Skeletal muscle tissue (tissue), 4 donors: ENCODE data around the gene VKORC1. TPM values are rescaled to one million over a fixed set of nuclear protein-coding genes. Genes with fewer than 3 reads are reported as not detected.

Source experiments
- H3K27ac ChIP-seq: one replicate; pipeline ENCODE4 v1.7.0; 2013; ENCODE audit warnings: mild to moderate bottlenecking, low read depth, low read length, inconsistent platforms
- H3K27me3 ChIP-seq, 3 donors: one replicate each; pipeline ENCODE4 v1.7.0; 2013; ENCODE audit warnings: low read length in 3 of 3; ENCODE audit not compliant: control insufficient read depth in 3 of 3, insufficient read depth in 3 of 3
- H3K36me3 ChIP-seq, 3 donors: one replicate each; pipeline ENCODE4 v1.7.0; 2013; ENCODE audit warnings: low read length in 3 of 3; ENCODE audit not compliant: control insufficient read depth in 3 of 3, insufficient read depth in 3 of 3
- H3K4me1 ChIP-seq, 3 donors: one replicate each; pipeline ENCODE4 v1.7.0; 2013; ENCODE audit warnings: low read length in 3 of 3, mild to moderate bottlenecking in 3 of 3; ENCODE audit not compliant: control insufficient read depth in 3 of 3, insufficient read depth in 3 of 3
- H3K4me3 ChIP-seq, 3 donors: one replicate each; pipeline ENCODE4 v1.7.0; 2013; ENCODE audit warnings: low read length in 3 of 3
- H3K9ac ChIP-seq, 3 donors: one replicate each; pipeline ENCODE4 v1.7.0; 2013; ENCODE audit warnings: low read length in 3 of 3, mild to moderate bottlenecking in 3 of 3, moderate library complexity in 2 of 3, low read depth in 1 of 3
- H3K9me3 ChIP-seq, 3 donors: one replicate each; pipeline ENCODE4 v1.7.0; 2013; ENCODE audit warnings: low read length in 3 of 3; ENCODE audit not compliant: control insufficient read depth in 3 of 3
- total RNA-seq: library from RNA; depleted of rRNA; stranded (reverse); fragments of >200 nt; gene quantifications from one replicate; pipeline ENCODE4 v1.2.3, GENCODE V29; 2014
- donor health status: Osteomylitis.

Gene VKORC1
- total RNA-seq, 1 donor from 2014 or later: 34.4 TPM

DNA sequence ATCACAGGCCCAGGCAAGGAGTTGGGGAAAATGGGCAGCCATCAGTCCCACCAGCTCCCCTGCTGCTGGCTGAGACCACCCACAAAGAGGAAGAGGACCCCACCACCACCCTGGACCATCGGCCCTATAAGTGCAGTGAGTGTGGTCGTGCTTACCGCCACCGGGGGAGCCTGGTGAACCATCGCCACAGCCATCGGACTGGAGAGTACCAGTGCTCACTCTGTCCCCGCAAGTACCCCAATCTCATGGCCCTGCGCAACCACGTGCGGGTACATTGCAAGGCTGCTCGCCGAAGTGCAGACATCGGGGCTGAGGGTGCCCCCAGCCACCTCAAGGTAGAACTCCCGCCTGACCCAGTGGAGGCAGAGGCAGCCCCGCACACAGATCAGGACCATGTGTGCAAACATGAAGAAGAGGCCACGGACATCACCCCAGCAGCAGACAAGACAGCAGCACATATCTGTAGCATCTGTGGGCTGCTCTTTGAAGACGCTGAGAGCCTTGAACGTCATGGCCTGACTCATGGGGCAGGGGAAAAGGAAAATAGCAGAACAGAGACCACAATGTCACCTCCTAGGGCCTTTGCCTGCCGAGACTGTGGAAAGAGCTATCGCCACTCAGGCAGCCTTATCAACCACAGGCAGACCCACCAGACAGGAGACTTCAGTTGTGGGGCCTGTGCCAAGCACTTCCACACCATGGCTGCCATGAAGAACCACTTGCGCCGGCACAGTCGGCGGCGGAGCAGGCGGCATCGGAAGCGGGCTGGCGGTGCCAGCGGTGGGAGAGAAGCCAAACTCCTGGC is 16.8 kb downstream of the VKORC1 start:
- no peak overlapping the region for H3K4me3 ChIP-seq
- H3K9me3 ChIP-seq: no peaks in the 10 kb centered on the region
- H3K27me3 ChIP-seq: no peaks in the 10 kb centered on the region
- H3K9ac ChIP-seq: no peak overlapping the region
- no peak overlapping the region for H3K27ac ChIP-seq
- H3K36me3 ChIP-seq: peaks cover 57 to 58% (median 57%) of the 10 kb centered on the region in 3 donors
- H3K4me1 ChIP-seq: peaks cover 15 to 22% (median 20%) of the 10 kb centered on the region in 3 donors

- Histone ChIP-seq H3K9me3 (no peaks in the 10 kb centered on the region), H3K9ac (peak overlapping the region in 1 of 3 donors; percentile 8), H3K36me3 (peaks cover 54 to 55% (median 55%) of the 10 kb centered on the region in 3 donors), H3K27ac (no peak overlapping the region), H3K4me3 (no peak overlapping the region), H3K27me3 (no peaks in the 10 kb centered on the region), H3K4me1 (peaks cover 19 to 28% (median 27%) of the 10 kb centered on the region in 3 donors)
Observed at GRCh38 chr16:31077024-31077423, 17.6 kb downstream of the VKORC1 start.

DNA sequence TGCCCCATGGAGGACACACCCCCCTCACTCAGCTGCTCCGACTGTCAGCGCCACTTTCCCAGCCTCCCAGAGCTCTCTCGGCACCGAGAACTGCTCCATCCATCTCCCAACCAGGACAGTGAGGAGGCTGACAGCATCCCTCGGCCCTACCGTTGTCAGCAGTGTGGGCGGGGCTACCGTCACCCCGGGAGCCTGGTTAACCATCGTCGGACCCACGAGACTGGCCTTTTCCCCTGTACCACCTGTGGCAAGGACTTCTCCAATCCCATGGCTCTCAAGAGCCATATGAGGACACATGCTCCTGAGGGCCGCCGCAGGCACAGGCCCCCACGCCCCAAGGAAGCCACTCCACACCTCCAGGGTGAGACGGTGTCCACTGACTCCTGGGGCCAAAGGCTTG is 18.3 kb downstream of the VKORC1 start:
- Histone ChIP-seq H3K9ac (no peak overlapping the region), H3K27ac (no peak overlapping the region), H3K9me3 (no peaks in the 10 kb centered on the region), H3K4me1 (peaks cover 24 to 33% (median 29%) of the 10 kb centered on the region in 3 donors), H3K36me3 (peaks cover 50 to 53% (median 52%) of the 10 kb centered on the region in 3 donors), H3K27me3 (no peaks in the 10 kb centered on the region), H3K4me3 (no peak overlapping the region)

DNA sequence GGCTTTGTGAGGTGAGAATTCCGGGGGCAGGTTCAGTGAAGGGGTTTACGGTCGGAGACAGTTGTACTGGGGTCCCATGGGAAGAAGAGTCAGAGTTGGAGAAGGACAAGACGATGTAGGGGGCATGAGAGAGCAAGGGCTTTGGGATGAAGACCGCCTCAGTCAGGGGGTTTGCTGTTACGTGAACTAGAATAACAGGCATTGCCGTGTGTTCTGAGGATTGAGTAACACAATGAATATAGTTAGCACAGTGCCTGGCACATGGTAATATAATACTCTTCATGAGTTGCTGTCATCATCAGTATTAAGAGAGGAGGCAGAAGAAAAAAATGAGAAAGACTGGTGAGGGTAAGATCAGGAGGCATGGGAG is 19.8 kb downstream of the VKORC1 start:
- Histone ChIP-seq H3K27ac (peak overlapping the region; percentile 94), H3K27me3 (no peaks in the 10 kb centered on the region), H3K9ac (peak overlapping the region; percentile 94 to 98 (median 97)), H3K4me3 (peak overlapping the region; percentile 100), H3K36me3 (peaks cover 36 to 38% (median 37%) of the 10 kb centered on the region in 3 donors), H3K4me1 (peaks cover 24 to 33% (median 29%) of the 10 kb centered on the region in 3 donors), H3K9me3 (no peaks in the 10 kb centered on the region)

- peak within 1 kb of the TSS; percentile 100 for H3K4me3 ChIP-seq
Observed at GRCh38 chr16:31073970-31074813, 20.4 kb downstream of the VKORC1 start, which contains the start of the genes ZNF646 and ZNF668. ZNF646 (plus strand) TSS chr16:31074422; CDS start chr16:31076325, 1,903 bp downstream. ZNF668 (minus strand) TSS chr16:31074240; CDS start chr16:31064459, 9,781 bp downstream.

GRCh38 chr16:31073142-31073969 is 21.2 kb downstream of the VKORC1 start:
- no peaks in the 10 kb centered on the region for H3K9me3 ChIP-seq
- H3K4me1 ChIP-seq: peaks cover 24 to 33% (median 29%) of the 10 kb centered on the region in 3 donors
- peak overlapping the region; percentile 89 to 97 (median 94) for H3K9ac ChIP-seq
- peak overlapping the region; percentile 100 for H3K4me3 ChIP-seq
- H3K27me3 ChIP-seq: no peaks in the 10 kb centered on the region
- peaks cover 21 to 24% (median 22%) of the 10 kb centered on the region in 3 donors for H3K36me3 ChIP-seq
- H3K27ac ChIP-seq: peak overlapping the region; percentile 93

More at GRCh38 chr16:31073970-31074813, 20.4 kb downstream of the VKORC1 start, which contains the start of the genes ZNF646 and ZNF668:
- Histone ChIP-seq H3K9ac (peak within 1 kb of the TSS; percentile 94 to 98 (median 97)), H3K27me3 (no peaks in the 10 kb centered on the region), H3K9me3 (no peaks in the 10 kb centered on the region), H3K4me1 (peaks cover 24 to 33% (median 29%) of the 10 kb centered on the region in 3 donors), H3K27ac (peak within 1 kb of the TSS; percentile 94), H3K36me3 (peaks cover 30 to 32% (median 31%) of the 10 kb centered on the region in 3 donors)

- Histone ChIP-seq H3K27me3 (no peaks in the 10 kb centered on the region), H3K27ac (peak overlapping the region; percentile 93), H3K4me3 (peak overlapping the region; percentile 100), H3K9me3 (no peaks in the 10 kb centered on the region), H3K4me1 (peaks cover 24 to 33% (median 29%) of the 10 kb centered on the region in 3 donors), H3K36me3 (peaks cover 14 to 16% (median 16%) of the 10 kb centered on the region in 3 donors), H3K9ac (peak overlapping the region; percentile 89 to 97 (median 94))
Observed at GRCh38 chr16:31072540-31073141, 22.0 kb downstream of the VKORC1 start.

DNA sequence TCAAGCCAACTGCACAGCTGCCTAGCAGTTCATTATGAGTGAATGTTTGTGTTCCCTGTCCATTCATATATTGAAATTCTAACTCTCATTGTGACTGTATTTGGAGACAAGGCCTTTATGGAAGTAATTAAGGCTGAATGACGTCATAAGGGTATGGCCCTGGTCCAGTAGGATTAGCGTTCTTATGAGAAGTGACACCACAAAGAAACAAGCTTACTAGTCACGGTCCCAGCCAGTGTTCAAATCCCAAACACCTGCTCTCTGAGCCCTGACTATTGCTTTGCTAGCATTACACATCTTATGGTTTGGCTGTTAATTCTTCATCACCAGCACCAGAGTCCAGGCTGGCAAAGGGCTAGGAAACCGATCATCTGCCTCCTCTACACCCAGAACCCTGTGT is 22.7 kb downstream of the VKORC1 start:
- Histone ChIP-seq H3K4me3 (peak overlapping the region in 2 of 3 donors; percentile 100), H3K9ac (peak overlapping the region; percentile 89 to 97 (median 94)), H3K36me3 (peaks cover 6 to 9% (median 8%) of the 10 kb centered on the region in 3 donors)

GRCh38 chr16:31067342-31067741 is 27.3 kb downstream of the VKORC1 start:
- peaks cover 21 to 25% (median 24%) of the 10 kb centered on the region in 3 donors for H3K4me1 ChIP-seq
- H3K27me3 ChIP-seq: no peaks in the 10 kb centered on the region
- no peak overlapping the region for H3K27ac ChIP-seq
- no peaks in the 10 kb centered on the region for H3K9me3 ChIP-seq
- H3K9ac ChIP-seq: no peak overlapping the region
- H3K4me3 ChIP-seq: no peak overlapping the region
- peaks cover 2 to 7% (median 5%) of the 10 kb centered on the region in 3 donors for H3K36me3 ChIP-seq

More for the DNA sequence above, 22.7 kb downstream of the VKORC1 start:
- Histone ChIP-seq H3K9me3 (no peaks in the 10 kb centered on the region), H3K27ac (peak overlapping the region; percentile 93), H3K4me1 (peaks cover 24 to 33% (median 29%) of the 10 kb centered on the region in 3 donors), H3K27me3 (no peaks in the 10 kb centered on the region)
